Upper lobe of left lung (tissue), 6 donors: ENCODE results near the gene UBE2U. TPM values are rescaled to one million over a fixed set of nuclear protein-coding genes. Genes with fewer than 3 reads are reported as not detected.

ENCODE experiments used
- ATAC-seq, 2 donors: fragments of 200-7000 bp; cut with Tn5 transposase; one replicate each; pipeline ENCODE4 v1.9.1; 2022; ENCODE audit warnings: mild to moderate bottlenecking in 2 of 2, moderate library complexity in 2 of 2; ENCODE audit not compliant: low FRiP score in 2 of 2
- DNase-seq, 2 donors: peaks; one replicate each; pipeline ENCODE4 v3.0.0-alpha.2; 2019 to 2020
- H3K27ac ChIP-seq, 4 donors: fragments of 200-600 bp; sonication (generic); one replicate each; pipeline ENCODE4 v1.5.1; 2016 to 2019
- H3K27me3 ChIP-seq, 4 donors: fragments of 200-600 bp; sonication (generic); one replicate each; pipeline ENCODE4 v1.5.1; 2017 to 2019
- H3K36me3 ChIP-seq, 4 donors: fragments of 200-600 bp; sonication (generic); one replicate each; pipeline ENCODE4 v1.5.1; 2016 to 2019
- H3K4me1 ChIP-seq, 4 donors: fragments of 200-600 bp; sonication (generic); one replicate each; pipeline ENCODE4 v1.5.1; 2018 to 2019
- H3K4me3 ChIP-seq, 4 donors: fragments of 200-600 bp; sonication (generic); one replicate each; pipeline ENCODE4 v1.5.1; 2017 to 2019; ENCODE audit warnings: mild to moderate bottlenecking in 2 of 4, moderate library complexity in 1 of 4
- H3K9me3 ChIP-seq, 4 donors: fragments of 200-600 bp; sonication (generic); one replicate each; pipeline ENCODE4 v1.5.1; 2018 to 2019
- CTCF ChIP-seq, 6 experiments: fragments of 450-650 bp in 4 of 6; fragments of 200-600 bp in 2 of 6; sonication (generic) in 2 of 6; IDR thresholded peaks; one replicate each; pipeline ENCODE4 v1.5.1; 2016 to 2019; ENCODE audit warnings: antibody characterized with exemption in 6 of 6
- EP300 ChIP-seq, 4 donors: sonication (generic); formaldehyde crosslinking; IDR thresholded peaks; one replicate each; pipeline ENCODE4 v1.5.1; 2017; ENCODE audit warnings: antibody characterized with exemption in 4 of 4, control low read depth in 2 of 4
- POLR2A ChIP-seq, 4 donors: fragments of 450-650 bp; IDR thresholded peaks; one replicate each; pipeline ENCODE4 v1.5.1; 2016 to 2017; ENCODE audit warnings: antibody characterized with exemption in 4 of 4, mild to moderate bottlenecking in 2 of 4
- POLR2AphosphoS5 ChIP-seq, 2 donors: sonication (generic); formaldehyde crosslinking; IDR thresholded peaks; one replicate each; pipeline ENCODE4 v1.5.1; 2017; ENCODE audit warnings: antibody characterized with exemption in 2 of 2
- WGBS, 2 donors: methylation state at CpG; one replicate each; pipeline ENCODE4 v1.1.5; 2017 to 2018; 5-methylcytosine and 5-hydroxymethylcytosine counted together
- total RNA-seq, 6 donors: library from RNA; depleted of rRNA in 4 of 6; stranded (reverse); fragments of >200 nt in 4 of 6; gene quantifications; one replicate each; pipeline versions ENCODE4 v1.1.0 to v1.2.1, GENCODE V29; 2016 to 2021
- donor health status: DM: no; HTN: no; CAD: no; lungs with moderate emphysema.
- donor health status: DM: no; HTN: yes; CAD: no; lungs with severe emphysema.

UBE2U gene
- total RNA-seq, 6 donors from 2014 or later, result 0.34 TPM; not detected in 5

DNA sequence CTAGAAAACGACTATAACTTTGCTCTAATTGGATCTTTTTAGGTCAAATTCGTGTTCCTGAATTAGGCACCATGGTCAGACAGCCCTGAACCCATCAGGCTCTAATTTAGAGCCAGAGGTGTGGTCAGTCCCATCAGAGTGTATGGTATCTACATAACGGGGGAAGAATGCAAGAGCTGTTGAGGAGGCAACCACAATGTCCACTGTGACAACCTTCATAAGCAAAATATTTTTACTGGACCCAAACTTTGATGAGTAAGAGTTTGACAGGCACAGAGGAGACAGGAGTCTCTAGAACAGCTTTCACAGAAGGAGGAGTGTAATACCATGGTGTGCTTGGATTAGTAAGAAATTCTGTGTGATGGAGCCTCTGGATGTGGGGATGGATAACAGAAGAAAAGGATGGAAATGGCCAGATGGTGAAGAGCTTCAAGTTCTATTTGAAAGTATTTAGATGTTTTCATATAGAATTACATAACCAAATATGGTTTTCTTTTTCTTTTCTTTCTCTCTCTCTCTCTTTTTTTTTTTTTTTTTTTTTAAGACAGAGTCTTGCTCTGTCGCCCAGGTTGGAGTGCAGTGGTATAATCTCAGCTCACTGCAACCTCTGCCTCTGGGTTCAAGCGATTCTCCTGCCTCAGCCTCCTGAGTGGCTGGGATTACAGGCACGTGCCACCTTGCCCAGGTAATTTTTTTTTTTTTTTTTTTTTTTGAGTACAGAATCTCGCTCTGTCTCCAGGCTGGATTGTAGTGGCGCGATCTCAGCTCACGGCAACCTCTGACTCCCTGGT, 24.9 kb downstream of the UBE2U start:
- no peaks in the 10 kb centered on the region for H3K4me1 ChIP-seq
- TF ChIP-seq POLR2AphosphoS5 (IDR thresholded peaks at IDR 0.05), result no peak
- TF ChIP-seq POLR2A (IDR thresholded peaks at IDR 0.05), result no peak
- no peak for TF ChIP-seq EP300 (IDR thresholded peaks at IDR 0.05)
- TF ChIP-seq CTCF (IDR thresholded peaks at IDR 0.05), result no peak
- ATAC-seq, result peak in 1 of 2 donors; percentile 41
- DNase-seq, result no peak
- no peak overlapping the region for H3K4me3 ChIP-seq
- no peaks in the 10 kb centered on the region for H3K36me3 ChIP-seq
- no peaks in the 10 kb centered on the region for H3K27me3 ChIP-seq
- H3K27ac ChIP-seq, result no peak overlapping the region
- 78 to 89% methylated on average over 10 of the region's 10 CpGs for WGBS, 2 donors
- no peaks in the 10 kb centered on the region for H3K9me3 ChIP-seq

DNA sequence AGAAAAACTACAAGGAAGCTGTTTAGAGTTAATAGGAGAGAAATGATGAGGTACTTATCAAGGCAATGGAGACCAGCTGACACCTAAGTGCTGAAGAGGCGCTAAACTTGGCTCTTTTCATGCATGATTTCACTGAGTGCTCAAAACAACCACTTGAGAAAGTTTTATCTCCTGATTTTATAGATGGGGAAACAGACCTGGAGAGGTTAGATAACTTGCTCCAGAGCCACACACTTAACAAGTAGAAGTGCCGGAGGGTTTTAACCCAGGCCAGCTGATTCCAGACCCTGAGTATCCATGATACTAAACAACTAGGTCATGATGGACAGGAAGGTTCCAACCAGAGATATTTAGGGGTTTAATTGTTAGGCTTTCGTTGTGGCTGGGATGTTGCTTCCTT, 25.9 kb downstream of the UBE2U start:
- no peak overlapping the region for H3K27ac ChIP-seq
- no peak for ATAC-seq
- no peak overlapping the region for H3K4me3 ChIP-seq
- H3K27me3 ChIP-seq, result no peaks in the 10 kb centered on the region
- no peak for DNase-seq
- H3K36me3 ChIP-seq, result no peaks in the 10 kb centered on the region
- 67 to 82% methylated on average over 3 of the region's 3 CpGs for WGBS, 2 donors
- TF ChIP-seq CTCF (IDR thresholded peaks at IDR 0.05), result no peak
- TF ChIP-seq EP300 (IDR thresholded peaks at IDR 0.05), result no peak
- no peak for TF ChIP-seq POLR2A (IDR thresholded peaks at IDR 0.05)
- TF ChIP-seq POLR2AphosphoS5 (IDR thresholded peaks at IDR 0.05), result no peak
- no peaks in the 10 kb centered on the region for H3K4me1 ChIP-seq
- H3K9me3 ChIP-seq, result no peaks in the 10 kb centered on the region

DNA sequence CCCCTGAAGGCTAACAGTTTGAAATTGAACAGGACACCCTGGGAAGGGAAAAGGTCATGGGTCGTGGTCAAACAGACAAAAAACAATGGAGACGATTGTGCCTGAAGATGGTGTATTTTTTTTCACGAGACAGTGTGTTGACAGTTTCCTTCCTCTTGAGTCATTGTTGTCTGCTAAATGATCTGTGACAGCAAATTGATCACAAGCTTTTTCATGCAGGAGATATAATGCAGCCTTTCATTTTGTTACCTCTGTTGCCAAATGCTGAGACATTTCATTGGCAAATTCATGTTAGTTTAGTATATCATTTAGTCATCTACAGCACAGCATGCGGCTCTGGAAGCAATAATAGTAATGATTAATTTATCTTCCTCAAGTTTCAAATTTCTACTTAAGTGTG, 27.7 kb downstream of the UBE2U start:
- ATAC-seq (no peak), DNase-seq (no peak)
- TF ChIP-seq POLR2AphosphoS5 (IDR thresholded peaks at IDR 0.05) (no peak), EP300 (IDR thresholded peaks at IDR 0.05) (no peak), CTCF (IDR thresholded peaks at IDR 0.05) (no peak), POLR2A (IDR thresholded peaks at IDR 0.05) (no peak)
- Histone ChIP-seq H3K9me3 (no peaks in the 10 kb centered on the region), H3K36me3 (no peaks in the 10 kb centered on the region), H3K4me1 (no peaks in the 10 kb centered on the region), H3K4me3 (no peak overlapping the region), H3K27ac (no peak overlapping the region), H3K27me3 (no peaks in the 10 kb centered on the region)
- 36 to 43% methylated on average over 4 of the region's 4 CpGs for WGBS, 2 donors

GRCh38 chr1:64231654-64232053, 28.2 kb downstream of the UBE2U start:
- DNase-seq (no peak), ATAC-seq (no peak)
- no peaks in the 10 kb centered on the region for H3K9me3 ChIP-seq
- no peaks in the 10 kb centered on the region for H3K27me3 ChIP-seq
- TF ChIP-seq CTCF (IDR thresholded peaks at IDR 0.05) (no peak), EP300 (IDR thresholded peaks at IDR 0.05) (no peak), POLR2A (IDR thresholded peaks at IDR 0.05) (no peak)
- no peak overlapping the region for H3K27ac ChIP-seq
- no peaks in the 10 kb centered on the region for H3K4me1 ChIP-seq
- H3K36me3 ChIP-seq, result no peaks in the 10 kb centered on the region
- H3K4me3 ChIP-seq, result no peak overlapping the region

- TF ChIP-seq CTCF (IDR thresholded peaks at IDR 0.05) (no peak), POLR2A (IDR thresholded peaks at IDR 0.05) (no peak), POLR2AphosphoS5 (IDR thresholded peaks at IDR 0.05) (no peak), EP300 (IDR thresholded peaks at IDR 0.05) (no peak)
- Histone ChIP-seq H3K4me1 (no peaks in the 10 kb centered on the region), H3K27ac (no peak overlapping the region), H3K4me3 (no peak overlapping the region), H3K27me3 (no peaks in the 10 kb centered on the region), H3K9me3 (no peaks in the 10 kb centered on the region), H3K36me3 (no peaks in the 10 kb centered on the region)
- ATAC-seq (no peak), DNase-seq (no peak)
Measured at GRCh38 chr1:64234714-64235113, 31.3 kb downstream of the UBE2U start.
